GM18519 (cell line): ENCODE measurements around the gene KLHDC10.
"Not testable (repeated sequence)": the region's sequence is repeated elsewhere in the genome, so short reads cannot be mapped to it uniquely, and the experiment has no call there.

Experiments used
- ATAC-seq: cut with Tn5 transposase; IDR thresholded peaks from one replicate; pipeline ENCODE4 v1.9.1; 2021; ENCODE audit warnings: mild to moderate bottlenecking, moderate library complexity; ENCODE audit not compliant: unreplicated experiment, low FRiP score

The KLHDC10 gene

DNA sequence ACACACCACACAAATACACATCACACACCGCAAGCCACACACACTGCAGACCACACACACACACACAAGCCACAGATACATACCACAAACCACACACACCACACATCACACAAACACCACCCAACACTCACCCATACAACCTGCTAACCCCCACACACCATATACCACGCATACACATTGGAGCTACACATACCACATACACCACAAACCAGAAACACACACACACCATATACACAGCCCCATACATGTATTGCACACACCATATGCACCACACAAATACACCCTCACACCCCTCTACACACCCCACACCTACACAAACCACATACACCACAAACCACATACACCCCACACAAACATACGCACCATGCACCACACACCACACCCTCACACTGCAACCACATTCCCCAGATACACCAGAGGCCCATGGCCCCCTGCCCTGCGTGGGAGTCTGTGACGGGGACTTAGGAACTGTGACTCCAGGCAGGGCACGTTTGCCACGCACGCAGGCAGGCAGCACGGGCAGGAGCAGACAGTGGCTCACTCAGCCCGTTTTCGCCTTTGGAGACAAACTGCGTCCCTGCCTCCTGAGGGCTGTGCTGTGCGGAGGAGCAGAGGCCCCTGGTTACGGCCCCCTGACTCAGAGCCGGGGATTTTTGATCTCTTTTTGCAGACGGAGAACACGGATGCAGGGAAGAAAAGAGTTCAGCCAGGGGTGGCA lies 82.3 kb downstream of the KLHDC10 start:
- no peak for ATAC-seq

- no peak for ATAC-seq
These were observed 83.0 kb downstream of the KLHDC10 start for GRCh38 chr7:130153211-130153908.

DNA sequence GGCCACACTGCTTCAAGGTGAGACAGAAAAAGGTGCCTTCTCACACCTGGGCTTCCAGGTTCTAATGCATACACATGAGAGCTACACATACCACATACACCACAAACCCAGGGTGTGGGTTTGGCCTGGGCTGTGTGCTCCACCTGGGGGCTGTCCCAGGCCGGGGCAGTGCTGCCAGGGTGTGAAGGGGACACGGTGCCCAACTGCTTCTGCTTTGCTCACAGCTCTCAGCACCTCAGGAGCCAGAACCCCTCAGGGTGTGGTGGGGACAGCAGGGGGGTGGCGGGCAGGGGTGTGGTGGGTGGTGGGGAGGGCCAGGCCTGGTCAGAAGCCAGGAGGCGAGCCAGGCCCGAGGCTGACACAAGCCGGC lies 83.8 kb downstream of the KLHDC10 start:
- no peak for ATAC-seq

GRCh38 chr7:130154501-130155317 lies 84.4 kb downstream of the KLHDC10 start:
- no peak for ATAC-seq

- ATAC-seq, result no peak
These were observed 85.8 kb downstream of the KLHDC10 start for GRCh38 chr7:130156140-130156539.

- ATAC-seq, result no peak
These were observed 87.4 kb downstream of the KLHDC10 start for GRCh38 chr7:130157700-130158099.

GRCh38 chr7:130160023-130160422 lies 89.7 kb downstream of the KLHDC10 start:
- ATAC-seq, result no peak

GRCh38 chr7:130160455-130160854 lies 90.1 kb downstream of the KLHDC10 start:
- no peak for ATAC-seq

GRCh38 chr7:130162196-130162595 lies 91.9 kb downstream of the KLHDC10 start:
- no peak for ATAC-seq

GRCh38 chr7:130174237-130174959 lies 104.1 kb downstream of the KLHDC10 start:
- ATAC-seq, result no peak

DNA sequence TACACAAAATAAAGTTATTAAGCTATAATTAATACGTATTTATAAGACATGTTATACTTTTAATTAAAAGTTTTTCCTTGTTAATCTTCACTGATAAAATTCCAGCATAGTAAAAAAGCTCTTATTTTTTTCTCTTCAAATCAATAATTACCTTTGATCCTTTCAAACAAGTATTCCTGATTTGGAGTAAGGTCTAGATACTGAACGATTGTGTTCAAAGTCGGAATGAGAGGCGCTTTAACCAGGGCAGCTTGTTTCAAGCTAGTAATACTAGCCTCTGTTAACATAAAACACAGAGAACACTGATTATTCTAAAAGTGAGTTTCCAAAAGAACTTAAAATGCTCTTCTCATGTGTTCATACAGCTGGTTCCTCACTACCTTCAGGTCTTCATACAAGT lies 107.9 kb downstream of the KLHDC10 start:
- no peak for ATAC-seq

DNA sequence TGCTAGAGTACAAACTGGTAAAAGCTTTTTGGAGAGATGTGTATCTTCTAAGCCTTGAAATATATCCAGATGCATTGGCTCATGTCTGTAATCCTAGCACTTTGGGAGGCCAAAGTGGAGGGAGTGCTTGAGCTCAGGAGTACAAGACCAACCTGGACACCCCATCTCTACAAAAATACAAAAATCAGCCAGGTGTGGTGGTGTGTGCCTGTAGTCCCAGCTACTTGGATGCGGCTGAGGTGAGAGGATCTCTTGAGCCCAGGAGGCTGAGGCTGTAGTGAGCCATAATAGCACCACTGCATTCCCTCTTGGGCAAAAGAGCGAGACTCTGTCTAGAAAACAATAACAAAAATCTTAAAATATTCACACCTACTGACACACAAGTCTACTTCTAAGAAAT lies 109.3 kb downstream of the KLHDC10 start:
- no peak for ATAC-seq

DNA sequence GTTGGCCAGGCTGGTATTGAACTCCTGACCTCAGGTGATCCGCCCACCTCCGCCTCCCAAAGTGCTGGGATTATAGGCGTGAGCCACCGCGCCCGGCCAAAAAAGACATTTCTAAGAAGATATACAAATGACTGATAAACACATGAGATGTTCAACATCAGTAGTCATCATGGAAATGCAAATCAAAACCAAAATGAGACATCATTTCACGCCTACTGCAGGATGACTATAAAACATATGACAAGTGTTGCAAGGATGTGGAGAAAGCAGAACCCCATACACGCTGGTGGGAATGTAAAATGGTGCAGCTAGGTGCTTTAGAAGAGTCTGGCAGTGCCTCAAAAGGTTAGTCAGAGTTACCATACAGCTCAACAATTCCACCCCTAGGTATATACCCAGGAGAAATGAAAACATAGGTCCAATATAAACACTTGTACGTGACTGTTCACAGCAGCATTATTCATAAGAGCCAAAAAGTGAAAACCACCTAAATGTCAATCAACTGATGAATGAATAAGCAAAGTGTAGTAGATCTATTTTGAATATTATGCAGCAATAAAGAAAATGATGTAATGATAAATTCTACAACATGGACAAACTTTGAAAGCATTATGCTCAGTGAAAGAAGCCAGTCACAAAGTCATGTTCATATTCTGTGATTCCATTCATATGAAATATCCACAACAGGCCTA lies 110.4 kb downstream of the KLHDC10 start:
- no peak for ATAC-seq

DNA sequence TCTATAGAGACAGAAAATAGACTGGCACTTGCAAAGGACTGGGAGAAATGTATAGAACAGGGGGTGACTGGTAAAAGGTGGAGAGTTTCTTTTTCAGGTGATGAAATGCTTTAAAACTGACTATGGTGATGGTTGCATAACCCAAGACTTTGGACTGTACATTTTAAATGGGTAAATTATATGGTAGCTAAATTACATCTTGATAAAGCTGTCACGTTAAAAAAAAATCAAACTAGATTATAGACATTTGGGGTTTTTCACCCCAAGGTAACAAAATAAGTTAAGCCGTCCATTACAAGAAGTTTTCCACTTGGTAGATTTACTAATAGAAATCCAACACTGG lies 110.9 kb downstream of the KLHDC10 start:
- no peak for ATAC-seq

DNA sequence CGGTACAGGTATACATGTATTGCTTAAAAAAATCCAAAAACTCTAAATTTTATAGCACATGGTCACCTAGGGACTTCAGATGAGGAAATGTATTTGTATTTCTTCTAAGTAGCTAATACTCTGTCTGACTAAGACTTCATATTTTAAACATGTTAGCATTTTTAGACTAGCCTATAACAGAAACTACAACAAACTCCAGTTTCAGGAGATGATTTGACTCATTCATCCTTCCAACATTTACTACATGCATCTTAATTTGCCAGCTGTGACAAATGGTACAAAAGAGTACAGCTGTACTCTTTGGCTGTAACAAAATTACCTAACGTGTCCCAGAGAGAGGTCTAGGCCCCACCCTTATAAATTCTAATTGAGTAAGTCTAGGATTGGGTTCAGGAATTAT lies 112.7 kb downstream of the KLHDC10 start:
- peak; percentile 76 for ATAC-seq

- ATAC-seq, result not testable (repeated sequence)
These were observed 114.0 kb downstream of the KLHDC10 start for GRCh38 chr7:130184349-130184748.
